ENCODE measurements around the gene LARGE1.

DNA sequence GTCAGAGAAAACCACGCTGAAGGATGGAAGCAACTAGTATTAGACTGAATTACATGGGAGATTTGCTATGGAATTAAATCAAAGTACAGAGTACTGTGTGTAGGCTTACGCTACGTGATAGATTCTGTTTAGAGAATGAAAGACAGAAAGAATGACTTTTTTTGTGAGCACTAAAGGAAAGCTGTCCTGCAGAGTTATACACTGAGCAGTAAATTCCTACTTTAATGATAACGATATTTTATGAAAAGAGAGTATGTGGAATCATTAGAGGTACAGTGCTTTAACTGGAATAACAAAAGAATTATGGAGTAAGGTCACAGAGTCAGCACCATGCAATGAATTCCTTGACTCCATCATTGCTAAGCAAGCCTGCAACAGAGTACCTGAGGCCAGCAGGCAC lies 566.8 kb downstream of the LARGE1 start:
- TF ChIP-seq, protein P1, sequence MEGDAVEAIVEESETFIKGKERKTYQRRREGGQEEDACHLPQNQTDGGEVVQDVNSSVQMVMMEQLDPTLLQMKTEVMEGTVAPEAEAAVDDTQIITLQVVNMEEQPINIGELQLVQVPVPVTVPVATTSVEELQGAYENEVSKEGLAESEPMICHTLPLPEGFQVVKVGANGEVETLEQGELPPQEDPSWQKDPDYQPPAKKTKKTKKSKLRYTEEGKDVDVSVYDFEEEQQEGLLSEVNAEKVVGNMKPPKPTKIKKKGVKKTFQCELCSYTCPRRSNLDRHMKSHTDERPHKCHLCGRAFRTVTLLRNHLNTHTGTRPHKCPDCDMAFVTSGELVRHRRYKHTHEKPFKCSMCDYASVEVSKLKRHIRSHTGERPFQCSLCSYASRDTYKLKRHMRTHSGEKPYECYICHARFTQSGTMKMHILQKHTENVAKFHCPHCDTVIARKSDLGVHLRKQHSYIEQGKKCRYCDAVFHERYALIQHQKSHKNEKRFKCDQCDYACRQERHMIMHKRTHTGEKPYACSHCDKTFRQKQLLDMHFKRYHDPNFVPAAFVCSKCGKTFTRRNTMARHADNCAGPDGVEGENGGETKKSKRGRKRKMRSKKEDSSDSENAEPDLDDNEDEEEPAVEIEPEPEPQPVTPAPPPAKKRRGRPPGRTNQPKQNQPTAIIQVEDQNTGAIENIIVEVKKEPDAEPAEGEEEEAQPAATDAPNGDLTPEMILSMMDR (IDR thresholded peaks at IDR 0.05; ENCODE audit: insufficient read depth, low read length): no peak
- TF ChIP-seq POLR2AphosphoS5 (IDR thresholded peaks at IDR 0.05; ENCODE audit: low read depth) (no peak), SPI1 (IDR thresholded peaks at IDR 0.05; ENCODE audit: borderline replicate concordance, low read depth) (no peak), REST (IDR thresholded peaks at IDR 0.05; ENCODE audit: insufficient replicate concordance, low read depth) (no peak), GABPA (IDR thresholded peaks at IDR 0.05; ENCODE audit: low read depth) (no peak)
